Right cardiac atrium (tissue), 5 donors: ENCODE results near the gene VWA8. TPM values are rescaled to one million over a fixed set of nuclear protein-coding genes. Genes with fewer than 3 reads are reported as not detected.

Experiments
- ATAC-seq, 2 donors: fragments of 200-7000 bp; cut with Tn5 transposase; one replicate each; pipeline versions ENCODE4 v1.8.0 to v1.9.1; 2020; ENCODE audit warnings: moderate library complexity in 2 of 2, mild to moderate bottlenecking in 1 of 2
- DNase-seq, 3 donors: peaks; one replicate each; pipeline ENCODE4 v3.0.0-alpha.2; 2020
- H3K27ac ChIP-seq: one replicate; pipeline ENCODE4 v1.5.1; 2013; ENCODE audit warnings: mild to moderate bottlenecking, low read length, control low read depth, moderate library complexity
- H3K27me3 ChIP-seq: one replicate; pipeline ENCODE4 v1.6.1; 2013; ENCODE audit not compliant: control insufficient read depth, insufficient read depth
- H3K4me1 ChIP-seq: one replicate; pipeline ENCODE4 v1.6.1; 2013; ENCODE audit warnings: low read length; ENCODE audit not compliant: control insufficient read depth, insufficient read depth
- H3K4me3 ChIP-seq: one replicate; pipeline ENCODE4 v1.5.1; 2013; ENCODE audit warnings: low read length, control low read depth
- H3K9me3 ChIP-seq: one replicate; pipeline ENCODE4 v1.6.1; 2013; ENCODE audit warnings: low read length; ENCODE audit not compliant: control insufficient read depth
- WGBS: extraction: QIAGEN DNeasy Blood & Tissue Kit; methylation state at CpG from one replicate; pipeline ENCODE4 v1.1.7; 2013; 5-methylcytosine and 5-hydroxymethylcytosine counted together
- intact Hi-C, 4 donors: fragments of 100-400 bp; cut with DNase I; formaldehyde crosslinking; loops; one replicate each; pipeline versions ENCODE4 v1.11.0 to v1.14.0; 2022 to 2023
- polyA plus RNA-seq: library from polyadenylated mRNA; stranded (reverse); fragments of 200-250 nt; gene quantifications from one replicate; pipeline ENCODE4 v1.2.3, GENCODE V29; 2013
- total RNA-seq, 4 donors: library from RNA; stranded (reverse); fragmentation: NEBNext Ultra II Directional; extraction: Animal tissue kit (Norgen Biotek cat#: 25700); gene quantifications; one replicate each; pipeline ENCODE4 v1.2.1, GENCODE V29; 2021
- donor health status: healthy with polysubstance abuse.
- donor health status: DM: no; HTN: yes; CAD: no.
- donor health status: DM: no; HTN: no; CAD: no.
- donor health status: DM: no; HTN: yes; CAD: no; lungs with severe emphysema.
- donor health status: DM: yes; HTN: yes; CAD: no.

The VWA8 gene
- total and polyA plus RNA-seq, 5 donors: 11.7 to 41.7 (median 34.0) TPM

- Histone ChIP-seq H3K27me3 (no peaks in the 10 kb centered on the region), H3K9me3 (no peaks in the 10 kb centered on the region), H3K4me1 (peaks cover 2% of the 10 kb centered on the region), H3K27ac (no peak overlapping the region), H3K4me3 (no peak overlapping the region)
- WGBS: 91% methylated on average over 3 of the region's 3 CpGs
- ATAC-seq (no peak), DNase-seq (no peak)
- intact Hi-C loops: no loop called here
Observed at GRCh38 chr13:41701676-41702075, 259.2 kb downstream of the VWA8 start.

- H3K27ac ChIP-seq: no peak overlapping the region
- H3K4me1 ChIP-seq: peaks cover 2% of the 10 kb centered on the region
- no peak for DNase-seq
- H3K4me3 ChIP-seq: no peak overlapping the region
- no peaks in the 10 kb centered on the region for H3K27me3 ChIP-seq
- peak; percentile 61 to 71 for ATAC-seq
- intact Hi-C loops: no loop called here
- H3K9me3 ChIP-seq: no peaks in the 10 kb centered on the region
Observed at GRCh38 chr13:41700790-41701310, 260.1 kb downstream of the VWA8 start.

- intact Hi-C loops: no loop called here
- DNase-seq: no peak
Observed at GRCh38 chr13:41699759-41700158, 261.1 kb downstream of the VWA8 start.

DNA sequence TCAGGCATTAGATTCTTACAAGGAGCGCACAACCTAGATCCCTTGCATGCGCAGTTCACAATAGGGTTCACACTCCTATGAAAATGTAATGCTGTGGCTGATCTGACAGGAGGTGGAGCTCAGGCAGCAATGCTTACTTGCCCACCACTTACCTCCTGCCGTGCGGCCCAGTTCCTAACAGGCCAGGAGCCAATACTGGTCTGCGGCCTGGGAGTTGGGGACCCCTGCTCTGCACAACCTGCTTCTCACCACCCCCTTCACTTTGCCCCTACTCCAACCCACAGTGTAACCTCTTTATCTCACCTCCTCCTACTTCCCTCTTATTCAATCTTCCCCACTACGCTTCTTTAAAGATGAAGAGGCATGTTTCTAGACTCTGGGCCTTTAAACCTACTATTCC lies 263.3 kb downstream of the VWA8 start:
- no peak overlapping the region for H3K27ac ChIP-seq
- DNase-seq: peak in 1 of 3 donors; percentile 35
- ATAC-seq: no peak
- no peaks in the 10 kb centered on the region for H3K9me3 ChIP-seq
- intact Hi-C loops: no loop called here
- peaks cover 2% of the 10 kb centered on the region for H3K4me1 ChIP-seq
- H3K27me3 ChIP-seq: no peaks in the 10 kb centered on the region
- H3K4me3 ChIP-seq: no peak overlapping the region
- WGBS: 95% methylated on average over 6 of the region's 6 CpGs

More at GRCh38 chr13:41699759-41700158, 261.1 kb downstream of the VWA8 start:
- H3K27ac ChIP-seq: no peak overlapping the region
- H3K4me1 ChIP-seq: peaks cover 2% of the 10 kb centered on the region
- H3K4me3 ChIP-seq: no peak overlapping the region
- 95% methylated on average over 1 of the region's 1 CpG for WGBS
- H3K27me3 ChIP-seq: no peaks in the 10 kb centered on the region
- H3K9me3 ChIP-seq: no peaks in the 10 kb centered on the region
- ATAC-seq: no peak

DNA sequence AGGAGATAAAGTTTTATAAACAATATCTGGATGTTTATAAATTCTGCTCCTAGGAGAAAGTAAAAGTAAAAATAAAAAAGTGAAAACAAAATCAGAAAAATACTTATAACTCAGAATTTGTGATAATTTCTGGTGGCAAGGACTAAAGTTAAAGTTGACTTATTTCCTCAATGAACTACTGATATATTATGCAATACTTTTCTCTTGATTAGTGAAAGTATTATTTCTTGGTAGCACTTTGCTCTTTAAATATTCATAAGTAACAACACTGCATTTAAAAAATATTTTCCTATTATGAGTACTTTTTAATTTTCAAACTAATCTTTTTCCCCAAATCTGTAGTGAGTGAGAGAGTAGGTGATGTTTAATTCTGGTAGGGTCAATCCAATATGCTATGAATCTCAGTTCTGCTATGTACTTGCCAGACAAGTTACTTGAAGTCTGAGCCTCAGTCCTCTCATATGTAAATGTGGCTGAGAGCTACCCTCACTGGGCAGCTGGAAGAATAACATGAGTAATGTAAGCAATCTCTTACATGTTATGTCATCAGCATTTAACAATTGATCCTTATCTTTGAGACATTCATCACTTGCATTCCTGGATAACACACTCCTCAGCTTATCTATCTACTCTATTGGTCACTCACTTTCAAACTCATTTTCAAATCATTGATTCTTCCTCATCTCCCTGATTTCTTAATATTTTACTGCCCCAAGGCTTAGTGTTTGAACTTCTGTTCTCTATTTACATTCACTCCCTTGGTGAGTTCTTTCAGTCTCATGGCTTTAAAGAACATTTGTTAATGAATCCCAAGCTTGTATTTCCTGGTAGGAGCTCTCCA lies 264.5 kb downstream of the VWA8 start:
- Histone ChIP-seq H3K27me3 (no peaks in the 10 kb centered on the region), H3K27ac (no peak overlapping the region), H3K4me3 (no peak overlapping the region), H3K4me1 (peaks cover 2% of the 10 kb centered on the region), H3K9me3 (no peaks in the 10 kb centered on the region)
- no peak for ATAC-seq
- intact Hi-C loops: no loop called here
- DNase-seq: no peak

DNA sequence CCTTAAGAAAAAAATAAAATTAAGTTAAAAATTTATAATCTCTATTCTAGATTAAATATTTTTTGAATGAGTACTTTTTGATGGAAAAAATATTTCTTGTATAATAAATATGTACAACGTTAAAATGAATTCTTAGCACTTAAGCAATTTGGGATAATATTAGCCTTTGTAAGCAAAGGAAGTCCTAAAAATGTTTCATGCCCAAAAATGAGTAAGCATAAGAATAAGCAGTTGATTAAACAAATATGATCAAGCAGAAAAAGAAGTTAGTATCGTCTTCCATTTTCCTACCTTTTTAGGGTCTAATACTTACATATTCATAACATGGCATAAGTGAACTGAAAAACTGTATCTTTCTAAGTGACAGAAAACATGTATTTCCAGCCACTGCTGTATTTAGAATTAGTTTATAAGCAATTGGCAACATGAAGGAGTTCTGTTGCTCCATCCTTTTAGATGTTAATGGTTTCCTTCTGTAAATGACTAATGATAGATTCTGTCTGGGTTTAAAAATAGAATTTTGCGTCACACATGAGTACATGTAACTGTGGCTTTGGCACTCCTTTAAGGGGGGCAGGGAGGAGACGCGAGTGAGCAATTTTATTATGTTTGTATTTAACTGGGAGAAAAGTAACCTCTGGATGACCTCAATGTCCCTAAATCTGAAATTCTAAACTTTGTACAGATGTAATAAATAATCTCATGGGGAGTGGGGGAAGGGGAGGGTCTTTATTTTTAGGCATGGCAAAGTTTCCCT lies 266.2 kb downstream of the VWA8 start:
- Histone ChIP-seq H3K9me3 (no peaks in the 10 kb centered on the region), H3K4me1 (peaks cover 2% of the 10 kb centered on the region), H3K27me3 (no peaks in the 10 kb centered on the region), H3K27ac (no peak overlapping the region), H3K4me3 (no peak overlapping the region)
- WGBS: 14% methylated on average over 5 of the region's 5 CpGs
- ATAC-seq (peak; percentile 91 to 92), DNase-seq (peak; percentile 37 to 64 (median 55))
- intact Hi-C loops: no loop called here

DNA sequence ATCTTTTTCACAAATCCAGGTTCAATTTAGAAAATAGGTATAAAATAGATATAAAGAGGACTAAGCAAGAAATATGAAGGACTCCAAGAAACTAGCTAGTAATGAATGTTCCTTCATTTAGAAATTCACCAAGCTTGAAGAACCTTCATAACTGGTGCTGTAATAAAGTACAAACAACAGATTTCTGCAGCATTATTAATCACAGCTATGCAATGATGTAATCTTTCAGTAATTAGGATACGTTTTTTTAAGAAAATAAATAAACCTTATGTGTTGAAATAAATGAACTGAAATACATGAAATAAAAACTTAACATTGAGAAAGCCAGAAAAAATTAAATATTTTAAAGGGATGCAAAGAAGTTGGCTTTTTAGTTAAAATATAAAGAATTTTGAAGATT lies 267.5 kb downstream of the VWA8 start:
- Histone ChIP-seq H3K4me3 (no peak overlapping the region), H3K9me3 (no peaks in the 10 kb centered on the region), H3K27me3 (no peaks in the 10 kb centered on the region), H3K27ac (no peak overlapping the region), H3K4me1 (peaks cover 2% of the 10 kb centered on the region)
- DNase-seq (no peak), ATAC-seq (no peak)
- intact Hi-C loops: no loop called here
- 71% methylated on average over 1 of the region's 1 CpG for WGBS

GRCh38 chr13:41691274-41691673 lies 269.6 kb downstream of the VWA8 start:
- H3K27me3 ChIP-seq: no peaks in the 10 kb centered on the region
- intact Hi-C loops: no loop called here
- DNase-seq (no peak), ATAC-seq (no peak)
- H3K4me1 ChIP-seq: no peaks in the 10 kb centered on the region
- no peak overlapping the region for H3K4me3 ChIP-seq
- H3K9me3 ChIP-seq: no peaks in the 10 kb centered on the region
- no peak overlapping the region for H3K27ac ChIP-seq
- WGBS: 100% methylated on average over 1 of the region's 1 CpG

DNA sequence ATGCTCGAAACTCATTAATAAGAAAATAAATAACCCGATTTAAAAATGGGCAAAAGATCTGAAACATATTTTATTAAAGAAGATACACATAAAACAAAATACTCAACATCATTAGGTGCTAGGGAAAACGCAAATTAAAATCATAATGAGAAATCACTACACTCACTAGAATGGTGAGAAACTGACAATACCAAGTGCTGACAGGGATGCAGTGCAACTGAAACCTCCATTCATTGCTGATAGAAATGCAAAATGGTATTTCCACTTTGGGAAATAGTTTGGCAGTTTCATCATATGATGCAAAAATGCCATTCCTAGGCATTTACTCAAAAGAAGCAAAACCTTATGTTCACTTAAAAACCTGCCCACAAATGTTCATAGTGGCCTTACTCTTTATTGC lies 278.1 kb downstream of the VWA8 start:
- Histone ChIP-seq H3K27me3 (no peaks in the 10 kb centered on the region), H3K4me1 (peaks cover 2% of the 10 kb centered on the region), H3K4me3 (no peak overlapping the region), H3K9me3 (no peaks in the 10 kb centered on the region), H3K27ac (no peak overlapping the region)
- intact Hi-C loops: no loop called here
- ATAC-seq (no peak), DNase-seq (no peak)
- WGBS: 96% methylated on average over 3 of the region's 3 CpGs

- no peaks in the 10 kb centered on the region for H3K9me3 ChIP-seq
- no peak overlapping the region for H3K4me3 ChIP-seq
- H3K27me3 ChIP-seq: no peaks in the 10 kb centered on the region
- ATAC-seq (no peak), DNase-seq (no peak)
- no peak overlapping the region for H3K27ac ChIP-seq
- peaks cover 2% of the 10 kb centered on the region for H3K4me1 ChIP-seq
- 82% methylated on average over 2 of the region's 2 CpGs for WGBS
- intact Hi-C loops: no loop called here
Observed at GRCh38 chr13:41682001-41682400, 278.9 kb downstream of the VWA8 start.

DNA sequence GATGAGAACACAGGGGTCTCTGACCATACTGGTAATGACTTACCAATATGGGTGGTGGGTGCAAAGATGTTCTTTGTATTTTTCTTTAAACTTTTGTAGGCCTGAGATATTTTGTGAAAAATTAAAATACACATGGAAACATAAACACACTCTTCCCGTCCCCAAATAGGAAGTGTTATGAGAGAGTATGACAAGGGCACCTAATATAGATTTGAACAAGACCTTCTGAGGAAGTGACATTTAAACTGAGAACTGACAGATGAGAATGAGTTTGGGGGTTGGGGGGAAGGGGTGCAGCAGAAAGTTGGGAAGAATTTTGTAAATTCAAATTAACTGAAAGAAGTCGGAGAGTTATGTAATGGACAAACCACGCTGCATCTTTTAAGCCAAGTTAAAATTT lies 279.3 kb downstream of the VWA8 start:
- intact Hi-C loops: no loop called here
- WGBS: 77% methylated on average over 3 of the region's 3 CpGs
- peaks cover 2% of the 10 kb centered on the region for H3K4me1 ChIP-seq
- H3K27ac ChIP-seq: no peak overlapping the region
- no peaks in the 10 kb centered on the region for H3K9me3 ChIP-seq
- no peaks in the 10 kb centered on the region for H3K27me3 ChIP-seq
- ATAC-seq (no peak), DNase-seq (no peak)
- H3K4me3 ChIP-seq: no peak overlapping the region
